SK-N-SH (cell line): ENCODE measurements around the gene ITPRIPL2. TPM values are rescaled to one million over a fixed set of nuclear protein-coding genes. Genes with fewer than 3 reads are reported as not detected.

ENCODE experiments used
- CTCF ChIA-PET: fragments of 300-600, 350-600 bp; formaldehyde crosslinking; extraction: SDS; loops from one replicate; lab custom pipeline; 2021; lab: Yijun Ruan, JAX
- POLR2A ChIA-PET: fragments of 350-600 bp; sonication (Branson Sonifier 250); formaldehyde crosslinking; extraction: SDS; loops from one replicate; lab custom pipeline; 2020; ENCODE audit warnings: antibody characterized with exemption, inconsistent platforms; lab: Yijun Ruan, JAX
- DNase-seq: peaks from one replicate; pipeline ENCODE4 v3.0.0; 2012
- H2AFZ ChIP-seq: fragments of 200-600 bp; sonication (generic); 2 replicates; pipeline ENCODE4 v1.8.1; 2016; ENCODE audit warnings: antibody characterized with exemption, mild to moderate bottlenecking, low read depth
- H3F3A ChIP-seq: fragments of 200-600 bp; sonication (generic); replicated peaks from 2 replicates; pipeline ENCODE3; 2016; ENCODE audit warnings: antibody characterized with exemption, mild to moderate bottlenecking; ENCODE audit not compliant: insufficient read depth
- H3K27ac ChIP-seq, 2 experiments: fragments of 200-500 bp in 1 of 2; fragments of 200-600 bp in 1 of 2; sonication (Bioruptor generic) in 1 of 2; sonication (generic), shearing (Covaris generic) in 1 of 2; 2 replicates each; pipeline versions ENCODE4 v1.5.1 to v1.6.1; 2014 to 2016; ENCODE audit warnings: low read depth in 2 of 2, inconsistent platforms in 1 of 2, low read length in 1 of 2, mild to moderate bottlenecking in 1 of 2, mixed read lengths in 1 of 2
- H3K27me3 ChIP-seq: fragments of 200-600 bp; sonication (generic), shearing (Covaris generic); 2 replicates; pipeline ENCODE4 v1.6.1; 2016; ENCODE audit warnings: mixed run types; ENCODE audit not compliant: insufficient read depth
- H3K36me3 ChIP-seq, 2 experiments: fragments of 200-500 bp in 1 of 2; fragments of 200-600 bp in 1 of 2; sonication (Bioruptor generic) in 1 of 2; sonication (generic) in 1 of 2; replicated peaks in 1 of 2; 2 replicates each; pipeline versions ENCODE3 to v1.5.1; 2014 to 2016; ENCODE audit warnings: low read length in 1 of 2, mild to moderate bottlenecking in 1 of 2; ENCODE audit not compliant: insufficient read depth in 2 of 2, control insufficient read depth in 1 of 2
- H3K4me1 ChIP-seq, 2 experiments: fragments of 200-500 bp in 1 of 2; fragments of 200-600 bp in 1 of 2; sonication (Bioruptor generic) in 1 of 2; sonication (generic), shearing (Covaris generic) in 1 of 2; 2 replicates each; pipeline versions ENCODE4 v1.5.1 to v1.6.1; 2014 to 2016; ENCODE audit warnings: low read depth in 1 of 2, low read length in 1 of 2, mixed run types in 1 of 2; ENCODE audit not compliant: insufficient read depth in 2 of 2, control insufficient read depth in 1 of 2
- H3K4me2 ChIP-seq: fragments of 200-600 bp; sonication (generic), shearing (Covaris generic); 2 replicates; pipeline ENCODE4 v1.6.1; 2017; ENCODE audit warnings: mixed run types
- H3K4me3 ChIP-seq, 2 experiments: fragments of 200-500 bp in 1 of 2; fragments of 200-600 bp in 1 of 2; sonication (Bioruptor generic) in 1 of 2; sonication (generic), shearing (Covaris generic) in 1 of 2; 2 replicates each; pipeline versions ENCODE4 v1.5.1 to v1.8.1; 2014 to 2016; ENCODE audit warnings: low read depth in 2 of 2, inconsistent platforms in 1 of 2, low read length in 1 of 2, mild to moderate bottlenecking in 1 of 2, mixed read lengths in 1 of 2, moderate library complexity in 1 of 2
- H3K79me2 ChIP-seq: fragments of 200-600 bp; sonication (generic); 2 replicates; pipeline ENCODE4 v1.8.1; 2017; ENCODE audit warnings: mild to moderate bottlenecking; ENCODE audit not compliant: insufficient read depth
- H3K9ac ChIP-seq: fragments of 200-600 bp; sonication (generic); 2 replicates; pipeline ENCODE4 v1.6.1; 2017; ENCODE audit warnings: mixed run types
- H3K9me2 ChIP-seq: fragments of 200-600 bp; sonication (generic); 2 replicates; pipeline ENCODE4 v1.6.1; 2017; ENCODE audit warnings: mixed run types
- H3K9me3 ChIP-seq: fragments of 200-600 bp; sonication (generic); 2 replicates; pipeline ENCODE4 v1.6.1; 2017; ENCODE audit warnings: mixed run types, mild to moderate bottlenecking, moderate library complexity
- H4K20me1 ChIP-seq: fragments of 200-600 bp; sonication (generic); 2 replicates; pipeline ENCODE4 v1.6.1; 2017; ENCODE audit warnings: mild to moderate bottlenecking, mixed run types; ENCODE audit not compliant: insufficient read depth
- ELF1 ChIP-seq: IDR thresholded peaks from 2 replicates; pipeline ENCODE4 v1.4.0; 2012
- EZH2phosphoT487 ChIP-seq: fragments of 200-600 bp; sonication (generic); IDR thresholded peaks from 2 replicates; pipeline ENCODE4 v1.6.1; 2017; ENCODE audit warnings: low read depth, mixed run types, mild to moderate bottlenecking, antibody characterized with exemption, moderate library complexity, borderline replicate concordance
- FOXJ3 ChIP-seq: sonication (generic); formaldehyde crosslinking; IDR thresholded peaks from 2 replicates; pipeline ENCODE4 v1.5.1; 2020; ENCODE audit warnings: mild to moderate bottlenecking, missing genetic modification reagents
- GATA2 ChIP-seq: sonication (generic); formaldehyde crosslinking; IDR thresholded peaks from 2 replicates; pipeline ENCODE4 v1.5.0; 2020; ENCODE audit warnings: mild to moderate bottlenecking, missing genetic modification reagents
- NFIC ChIP-seq: IDR thresholded peaks from 2 replicates; pipeline ENCODE4 v1.4.0; 2012; ENCODE audit warnings: borderline replicate concordance
- POLR2AphosphoS5 ChIP-seq: IDR thresholded peaks from 2 replicates; pipeline ENCODE4 v1.6.1; 2012; ENCODE audit warnings: low read depth, low read length
- RAD21 ChIP-seq: IDR thresholded peaks from 2 replicates; pipeline ENCODE4 v1.6.1; 2012; ENCODE audit warnings: mild to moderate bottlenecking, low read length
- RCOR1 ChIP-seq: fragments of 150-350 bp; IDR thresholded peaks from 2 replicates; pipeline ENCODE4 v1.6.1; 2017; ENCODE audit warnings: antibody characterized with exemption, low read length
- RFX5 ChIP-seq: IDR thresholded peaks from 2 replicates; pipeline ENCODE4 v1.6.1; 2012; ENCODE audit warnings: mild to moderate bottlenecking, improper control_type of control experiment, low read length
- SMC3 ChIP-seq: IDR thresholded peaks from 2 replicates; pipeline ENCODE4 v1.6.1; 2012; ENCODE audit warnings: low read depth, low read length, improper control_type of control experiment
- TCF12 ChIP-seq: IDR thresholded peaks from 2 replicates; pipeline ENCODE4 v1.4.0; 2012
- YY1 ChIP-seq: IDR thresholded peaks from 2 replicates; pipeline ENCODE4 v1.4.0; 2012; ENCODE audit warnings: low read depth, mild to moderate bottlenecking
- WGBS: methylation state at CpG from one replicate; pipeline ENCODE4 v1.1.6; 2017; ENCODE audit warnings: low lambda C conversion rate; 5-methylcytosine and 5-hydroxymethylcytosine counted together
- polyA plus RNA-seq, 3 experiments: library from polyadenylated mRNA; depleted of rRNA; stranded (reverse); fragments of >200 nt; gene quantifications; 2 replicates each; pipeline ENCODE4 v1.2.3, GENCODE V29; 2012
- TF ChIP-seq, protein P1 (sequence below): IDR thresholded peaks from 2 replicates; pipeline ENCODE4 v1.4.0; 2012; ENCODE audit warnings: low read depth, borderline replicate concordance

ITPRIPL2 gene
- polyA plus RNA-seq, 1 of the 3 experiments (the other 2 are of a cell fraction), result 4.3 TPM

DNA sequence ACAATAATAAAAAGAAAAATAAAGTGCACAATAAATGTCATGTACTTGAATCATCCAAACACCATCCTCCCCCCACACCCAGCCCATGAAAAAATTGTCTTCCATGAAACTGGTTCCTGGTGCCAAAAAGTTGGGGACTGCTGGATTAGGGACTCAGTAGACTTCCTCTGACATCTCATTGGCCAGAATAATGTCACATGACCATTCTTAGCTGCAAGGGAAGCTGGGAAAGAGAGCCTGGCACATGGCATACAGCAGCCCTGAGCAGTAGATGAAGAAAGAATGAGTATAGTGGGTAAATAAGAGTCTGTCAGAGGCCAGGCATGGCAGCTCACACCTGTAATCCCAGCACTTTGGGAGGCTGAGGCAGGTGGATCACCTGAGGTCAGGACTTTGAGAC lies 12.5 kb downstream of the ITPRIPL2 start:
- H3K9ac ChIP-seq, result no peak overlapping the region
- TF ChIP-seq, protein P1, sequence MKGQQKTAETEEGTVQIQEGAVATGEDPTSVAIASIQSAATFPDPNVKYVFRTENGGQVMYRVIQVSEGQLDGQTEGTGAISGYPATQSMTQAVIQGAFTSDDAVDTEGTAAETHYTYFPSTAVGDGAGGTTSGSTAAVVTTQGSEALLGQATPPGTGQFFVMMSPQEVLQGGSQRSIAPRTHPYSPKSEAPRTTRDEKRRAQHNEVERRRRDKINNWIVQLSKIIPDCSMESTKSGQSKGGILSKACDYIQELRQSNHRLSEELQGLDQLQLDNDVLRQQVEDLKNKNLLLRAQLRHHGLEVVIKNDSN, result 0 out of 2 replicates have a peak, but pooled peaks have one; percentile 21
- TF ChIP-seq RAD21 (no peak), FOXJ3 (no peak)
- no peak overlapping the region for H3K4me3 ChIP-seq
- H3K27me3 ChIP-seq, result no peaks in the 10 kb centered on the region
- peaks cover 0 to 31% of the 10 kb centered on the region in 2 experiments; a peak in 2 of 4 replicates for H3K4me1 ChIP-seq
- H3K4me2 ChIP-seq, result no peak overlapping the region
- peaks cover 0 to under 1% of the 10 kb centered on the region in 2 experiments for H3K36me3 ChIP-seq
- H4K20me1 ChIP-seq, result no peaks in the 10 kb centered on the region
- no peaks in the 10 kb centered on the region for H3K9me2 ChIP-seq
- ChIA-PET POLR2A (no interaction called here), CTCF (interaction anchor here (0.6 kb wide), 1 partner anchor 27 kb away, joined by 3 read pairs; no protein-coding TSS in a partner anchor)
- no peak overlapping the region for H2AFZ ChIP-seq
- no peak for DNase-seq
- peaks cover 7% of the 10 kb centered on the region; the same call in 1 of the 2 replicates for H3K79me2 ChIP-seq
- H3K27ac ChIP-seq, result no peak overlapping the region
- peaks cover 9% of the 10 kb centered on the region for H3F3A ChIP-seq
- H3K9me3 ChIP-seq, result 0 out of 2 replicates have a peak, but pooled peaks cover 3% of the 10 kb centered on the region

DNA sequence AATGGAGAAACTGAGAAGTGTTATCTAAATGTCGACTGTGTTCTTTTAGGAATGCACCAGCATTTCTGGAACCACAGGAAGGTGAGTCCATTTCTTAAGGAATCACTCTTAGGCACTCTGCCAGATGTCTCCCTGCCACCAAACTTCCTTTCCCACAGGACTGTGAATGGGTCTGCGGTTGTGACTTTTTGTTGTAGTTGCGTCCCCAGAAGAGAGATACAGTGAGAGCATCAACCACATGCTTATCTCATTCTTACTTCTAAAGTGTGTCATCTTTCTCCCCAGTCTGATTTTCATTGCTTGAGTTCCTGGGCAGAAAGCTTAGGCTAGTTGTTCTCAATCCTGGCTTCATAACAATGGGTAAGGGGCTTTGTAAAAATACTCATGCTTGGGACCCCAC lies 13.4 kb downstream of the ITPRIPL2 start:
- no peak overlapping the region for H3K9ac ChIP-seq
- H3K4me2 ChIP-seq, result no peak overlapping the region
- no peak for DNase-seq
- CTCF ChIA-PET, result interaction anchor here (1.0 to 1.2 kb wide), 2 partner anchors 10 to 41 kb away, joined by 3 to 4 read pairs; no protein-coding TSS in a partner anchor
- no peak overlapping the region for H3K27ac ChIP-seq
- H3K4me1 ChIP-seq, result peaks cover 0 to 40% of the 10 kb centered on the region in 2 experiments; a peak in 2 of 4 replicates
- peaks cover 10% of the 10 kb centered on the region for H3F3A ChIP-seq
- H3K9me2 ChIP-seq, result no peaks in the 10 kb centered on the region
- no peak overlapping the region for H2AFZ ChIP-seq
- H3K4me3 ChIP-seq, result no peak overlapping the region
- no peaks in the 10 kb centered on the region for H4K20me1 ChIP-seq
- WGBS, result 97% methylated on average over 3 of the region's 3 CpGs
- H3K36me3 ChIP-seq, result no peaks in the 10 kb centered on the region
- H3K27me3 ChIP-seq, result no peaks in the 10 kb centered on the region
- 0 out of 2 replicates have a peak, but pooled peaks cover 3% of the 10 kb centered on the region for H3K9me3 ChIP-seq
- TF ChIP-seq EZH2phosphoT487, result no peak
- no peak for TF ChIP-seq NFIC
- no peak for TF ChIP-seq TCF12
- no peak for TF ChIP-seq ELF1
- TF ChIP-seq RFX5, result no peak
- no peak for TF ChIP-seq RCOR1
- TF ChIP-seq GATA2 (CRISPR knock-in tag), result no peak
- no peak for TF ChIP-seq POLR2AphosphoS5
- no peak for TF ChIP-seq SMC3
- no peak for TF ChIP-seq YY1
- TF ChIP-seq, all 33 proteins: peak for 0
- POLR2A ChIA-PET, result no interaction called here
- no peaks in the 10 kb centered on the region for H3K79me2 ChIP-seq
